OCI-LY1 (cell line): ENCODE measurements around the gene SYNDIG1.

Experiments used
- EZH2 ChIP-seq: fragments of 200-600 bp; sonication (generic), shearing (Covaris generic); IDR thresholded peaks from 2 replicates; pipeline ENCODE4 v1.8.0; 2017; ENCODE audit warnings: borderline replicate concordance, mixed run types, mild to moderate bottlenecking, antibody characterized with exemption, low read length, moderate library complexity, mixed read lengths
- TF ChIP-seq, protein P1 (sequence below): fragments of 200-600 bp; sonication (generic), shearing (Covaris generic); IDR thresholded peaks from 2 replicates; pipeline ENCODE4 v1.5.1; 2017; ENCODE audit warnings: mild to moderate bottlenecking, antibody characterized with exemption, low read length, moderate library complexity, mixed read lengths

DNA sequence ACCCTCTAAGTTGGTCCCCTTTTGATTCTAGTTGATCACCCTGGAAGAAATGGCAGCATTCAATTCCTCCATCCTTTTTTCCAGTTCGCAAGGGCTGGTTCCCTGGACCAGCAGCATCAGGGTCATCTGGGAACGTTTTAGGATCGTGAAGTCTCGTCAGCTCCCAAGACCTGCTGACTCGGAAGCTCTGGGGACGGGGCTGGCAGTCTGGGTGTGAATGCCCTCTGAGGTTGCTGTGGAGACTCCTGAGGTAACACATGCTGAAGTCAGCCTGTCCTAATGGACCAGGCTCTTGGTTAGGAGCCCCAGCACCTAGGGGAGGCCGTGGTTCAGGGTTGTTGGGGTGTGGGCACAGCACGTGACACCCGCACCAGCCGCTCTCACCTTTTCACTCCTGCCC lies 164.1 kb downstream of the SYNDIG1 start:
- TF ChIP-seq, protein P1, sequence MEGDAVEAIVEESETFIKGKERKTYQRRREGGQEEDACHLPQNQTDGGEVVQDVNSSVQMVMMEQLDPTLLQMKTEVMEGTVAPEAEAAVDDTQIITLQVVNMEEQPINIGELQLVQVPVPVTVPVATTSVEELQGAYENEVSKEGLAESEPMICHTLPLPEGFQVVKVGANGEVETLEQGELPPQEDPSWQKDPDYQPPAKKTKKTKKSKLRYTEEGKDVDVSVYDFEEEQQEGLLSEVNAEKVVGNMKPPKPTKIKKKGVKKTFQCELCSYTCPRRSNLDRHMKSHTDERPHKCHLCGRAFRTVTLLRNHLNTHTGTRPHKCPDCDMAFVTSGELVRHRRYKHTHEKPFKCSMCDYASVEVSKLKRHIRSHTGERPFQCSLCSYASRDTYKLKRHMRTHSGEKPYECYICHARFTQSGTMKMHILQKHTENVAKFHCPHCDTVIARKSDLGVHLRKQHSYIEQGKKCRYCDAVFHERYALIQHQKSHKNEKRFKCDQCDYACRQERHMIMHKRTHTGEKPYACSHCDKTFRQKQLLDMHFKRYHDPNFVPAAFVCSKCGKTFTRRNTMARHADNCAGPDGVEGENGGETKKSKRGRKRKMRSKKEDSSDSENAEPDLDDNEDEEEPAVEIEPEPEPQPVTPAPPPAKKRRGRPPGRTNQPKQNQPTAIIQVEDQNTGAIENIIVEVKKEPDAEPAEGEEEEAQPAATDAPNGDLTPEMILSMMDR, result no peak
- no peak for TF ChIP-seq EZH2
